GM19452 (cell line): ENCODE measurements around the gene ALK.

Experiments used
- ATAC-seq: cut with Tn5 transposase; IDR thresholded peaks from one replicate; pipeline ENCODE4 v1.9.1; 2021; ENCODE audit not compliant: unreplicated experiment

The ALK gene

GRCh38 chr2:29921560-29921915, at the start of gene ALK:
Gene ALK, minus strand, starts transcription at chr2:29921586. Its CDS starts 927 bp downstream, at chr2:29920659.
- ATAC-seq: no peak

GRCh38 chr2:29966266-29966665, 44.9 kb upstream of the ALK start:
- ATAC-seq: no peak

- no peak for ATAC-seq
Observed at GRCh38 chr2:29963972-29964570, 42.7 kb upstream of the ALK start.

- no peak for ATAC-seq
Observed at GRCh38 chr2:29962922-29963321, 41.5 kb upstream of the ALK start.

GRCh38 chr2:29954316-29954715, 32.9 kb upstream of the ALK start:
- ATAC-seq: no peak

GRCh38 chr2:29952973-29953372, 31.6 kb upstream of the ALK start:
- ATAC-seq: no peak

- no peak for ATAC-seq
Observed at GRCh38 chr2:29951576-29951975, 30.2 kb upstream of the ALK start.

- ATAC-seq: no peak
Observed at GRCh38 chr2:29950481-29950880, 29.1 kb upstream of the ALK start.

- ATAC-seq: no peak
Observed at GRCh38 chr2:29949042-29949441, 27.7 kb upstream of the ALK start.

GRCh38 chr2:29946505-29946904, 25.1 kb upstream of the ALK start:
- no peak for ATAC-seq

GRCh38 chr2:29942711-29943110, 21.3 kb upstream of the ALK start:
- ATAC-seq: no peak

GRCh38 chr2:29940706-29941105, 19.3 kb upstream of the ALK start:
- ATAC-seq: no peak

GRCh38 chr2:29936020-29936419, 14.6 kb upstream of the ALK start:
- no peak for ATAC-seq

- ATAC-seq: no peak
Observed at GRCh38 chr2:29931818-29932217, 10.4 kb upstream of the ALK start.

- no peak for ATAC-seq
Observed at GRCh38 chr2:29923110-29923721, 1.8 kb upstream of the ALK start.

GRCh38 chr2:29922605-29923004, 1.2 kb upstream of the ALK start:
- no peak for ATAC-seq

GRCh38 chr2:29920631-29921559, 491 bp downstream of the ALK start:
- no peak for ATAC-seq

- no peak for ATAC-seq
Observed at GRCh38 chr2:29920130-29920577, 1.2 kb downstream of the ALK start.

GRCh38 chr2:29918941-29919340, 2.4 kb downstream of the ALK start:
- no peak for ATAC-seq

GRCh38 chr2:29917781-29918180, 3.6 kb downstream of the ALK start:
- no peak for ATAC-seq

- ATAC-seq: no peak
Observed at GRCh38 chr2:29916571-29916970, 4.8 kb downstream of the ALK start.

- ATAC-seq: no peak
Observed at GRCh38 chr2:29910960-29911359, 10.4 kb downstream of the ALK start.
